ENCODE results near the gene SMIM15. TPM values are rescaled to one million over a fixed set of nuclear protein-coding genes. Genes with fewer than 3 reads are reported as not detected.

SMIM15 gene
- total RNA-seq, 1 experiment from 2014 or later, result 83.9 TPM

DNA sequence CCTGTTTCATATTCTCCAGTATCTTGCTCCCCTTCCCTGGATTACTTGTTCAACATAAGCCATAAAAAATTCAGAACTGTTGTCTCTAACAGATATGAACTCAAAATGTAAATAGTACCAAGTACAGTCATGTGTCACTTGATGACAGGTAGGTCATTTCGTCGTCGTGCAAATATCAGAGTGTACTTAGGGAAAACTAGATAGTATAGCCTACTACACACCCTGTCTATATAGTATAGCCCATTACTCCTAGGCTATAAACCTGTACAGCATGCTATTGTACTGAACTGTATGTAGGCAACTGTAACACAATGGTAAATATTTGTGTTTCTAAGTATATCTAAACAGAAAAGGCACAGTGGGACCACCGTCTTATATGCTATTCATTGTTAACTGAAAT lies 39.1 kb downstream of the SMIM15 start:
- no peaks in the 10 kb centered on the region for H4K20me1 ChIP-seq (ENCODE audit: insufficient read depth)
- intact Hi-C loops (cut with micrococcal nuclease), result no loop called here
- no peaks in the 10 kb centered on the region for H3K9me2 ChIP-seq (ENCODE audit: insufficient read depth)
- no peak overlapping the region for H3K4me3 ChIP-seq (replicated peaks in 1 of 2; ENCODE audit: low read depth in 1 of 2, low read length in 2 of 2)
- ChIA-PET POLR2A (no interaction called here), CTCF (no interaction called here), RAD21 (ENCODE audit: low non-redundant PET in 1 of 2, low total read pairs in 2 of 2, uncharacterized antibody in 2 of 2, unreplicated experiment in 2 of 2) (no interaction called here)
- no peaks in the 10 kb centered on the region for H3K27me3 ChIP-seq (ENCODE audit: insufficient read depth, low read length)
- no peak overlapping the region for H3K27ac ChIP-seq (ENCODE audit: low read depth, low read length)
- H3K9ac ChIP-seq (ENCODE audit: low read length), result no peak overlapping the region
- H2AFZ ChIP-seq (ENCODE audit: low read depth, low read length, poor library complexity, severe bottlenecking), result no peak overlapping the region
- no peak overlapping the region for H3K4me2 ChIP-seq (ENCODE audit: low read length)
- DNase-seq (ENCODE audit: low read depth, low spot score), result no peak
- H3K4me1 ChIP-seq (ENCODE audit: control insufficient read depth in 1 of 2, insufficient read depth in 2 of 2, low read length in 2 of 2), result no peaks in the 10 kb centered on the region
- no peak for TF ChIP-seq JUND (IDR thresholded peaks at IDR 0.05)
- TF ChIP-seq, protein P1, sequence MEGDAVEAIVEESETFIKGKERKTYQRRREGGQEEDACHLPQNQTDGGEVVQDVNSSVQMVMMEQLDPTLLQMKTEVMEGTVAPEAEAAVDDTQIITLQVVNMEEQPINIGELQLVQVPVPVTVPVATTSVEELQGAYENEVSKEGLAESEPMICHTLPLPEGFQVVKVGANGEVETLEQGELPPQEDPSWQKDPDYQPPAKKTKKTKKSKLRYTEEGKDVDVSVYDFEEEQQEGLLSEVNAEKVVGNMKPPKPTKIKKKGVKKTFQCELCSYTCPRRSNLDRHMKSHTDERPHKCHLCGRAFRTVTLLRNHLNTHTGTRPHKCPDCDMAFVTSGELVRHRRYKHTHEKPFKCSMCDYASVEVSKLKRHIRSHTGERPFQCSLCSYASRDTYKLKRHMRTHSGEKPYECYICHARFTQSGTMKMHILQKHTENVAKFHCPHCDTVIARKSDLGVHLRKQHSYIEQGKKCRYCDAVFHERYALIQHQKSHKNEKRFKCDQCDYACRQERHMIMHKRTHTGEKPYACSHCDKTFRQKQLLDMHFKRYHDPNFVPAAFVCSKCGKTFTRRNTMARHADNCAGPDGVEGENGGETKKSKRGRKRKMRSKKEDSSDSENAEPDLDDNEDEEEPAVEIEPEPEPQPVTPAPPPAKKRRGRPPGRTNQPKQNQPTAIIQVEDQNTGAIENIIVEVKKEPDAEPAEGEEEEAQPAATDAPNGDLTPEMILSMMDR (IDR thresholded peaks at IDR 0.05 in 2 of 3, conservative IDR thresholded peaks at IDR 0.05 in 1 of 3; ENCODE audit: borderline replicate concordance in 1 of 3, insufficient read depth in 1 of 3, low read depth in 2 of 3, low read length in 2 of 3), result no peak
- TF ChIP-seq SP1 (IDR thresholded peaks at IDR 0.05; ENCODE audit: low read depth), result no peak
- TF ChIP-seq SRF (IDR thresholded peaks at IDR 0.05; ENCODE audit: low read depth), result no peak
- TF ChIP-seq FOSL1 (IDR thresholded peaks at IDR 0.05; ENCODE audit: low read depth), result no peak
- TF ChIP-seq ZFX (IDR thresholded peaks at IDR 0.05), result no peak
- H3K79me2 ChIP-seq (ENCODE audit: insufficient read depth, low read length), result no peaks in the 10 kb centered on the region
- ATAC-seq, result no peak
- H3K9me3 ChIP-seq (ENCODE audit: control insufficient read depth in 1 of 2, insufficient read depth in 1 of 2, low read depth in 1 of 2, low read length in 2 of 2), result no peaks in the 10 kb centered on the region
- no peaks in the 10 kb centered on the region for H3K36me3 ChIP-seq (ENCODE audit: control insufficient read depth in 1 of 2, insufficient read depth in 2 of 2, low read length in 2 of 2)
- no TSS peak for BruUV-seq (replicated peaks)

DNA sequence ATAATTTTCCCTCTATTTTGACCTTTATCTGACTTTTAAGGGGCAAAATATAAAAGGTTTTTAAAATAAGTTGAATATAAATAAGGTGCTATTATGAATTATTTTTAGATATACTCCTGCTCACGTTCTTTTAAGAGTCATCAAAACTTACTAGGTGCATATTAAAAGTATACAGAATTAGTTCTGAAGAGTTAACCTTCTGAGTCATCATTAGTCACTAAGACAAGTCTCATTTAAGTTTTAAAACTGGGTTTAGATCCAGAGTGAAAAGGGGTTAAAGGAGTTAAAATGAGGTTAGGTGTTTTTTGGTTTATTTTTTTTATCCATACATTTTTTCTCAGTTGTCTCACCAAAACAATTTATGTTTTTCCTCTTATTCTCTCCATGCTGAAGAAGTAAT lies 41.7 kb downstream of the SMIM15 start:
- Histone ChIP-seq H2AFZ (ENCODE audit: low read depth, low read length, poor library complexity, severe bottlenecking) (no peak overlapping the region), H4K20me1 (ENCODE audit: insufficient read depth) (no peaks in the 10 kb centered on the region), H3K27me3 (ENCODE audit: insufficient read depth, low read length) (no peaks in the 10 kb centered on the region), H3K4me3 (replicated peaks in 1 of 2; ENCODE audit: low read depth in 1 of 2, low read length in 2 of 2) (no peak overlapping the region), H3K4me1 (ENCODE audit: control insufficient read depth in 1 of 2, insufficient read depth in 2 of 2, low read length in 2 of 2) (no peaks in the 10 kb centered on the region), H3K36me3 (ENCODE audit: control insufficient read depth in 1 of 2, insufficient read depth in 2 of 2, low read length in 2 of 2) (no peaks in the 10 kb centered on the region), H3K9ac (ENCODE audit: low read length) (no peak overlapping the region), H3K4me2 (ENCODE audit: low read length) (no peak overlapping the region), H3K9me3 (ENCODE audit: control insufficient read depth in 1 of 2, insufficient read depth in 1 of 2, low read depth in 1 of 2, low read length in 2 of 2) (no peaks in the 10 kb centered on the region), H3K9me2 (ENCODE audit: insufficient read depth) (no peaks in the 10 kb centered on the region), H3K27ac (ENCODE audit: low read depth, low read length) (no peak overlapping the region), H3K79me2 (ENCODE audit: insufficient read depth, low read length) (no peaks in the 10 kb centered on the region)
- ATAC-seq (no peak), DNase-seq (ENCODE audit: low read depth, low spot score) (no peak)
- RAD21 ChIA-PET (ENCODE audit: low non-redundant PET in 1 of 2, low total read pairs in 2 of 2, uncharacterized antibody in 2 of 2, unreplicated experiment in 2 of 2), result no interaction called here
- CTCF ChIA-PET, result interaction anchor here (1.3 kb wide), 1 partner anchor 17 kb away, joined by 4 read pairs; no protein-coding TSS in a partner anchor
- intact Hi-C loops (cut with micrococcal nuclease), result no loop called here
- POLR2A ChIA-PET, result no interaction called here
- BruUV-seq (replicated peaks), result no TSS peak
- TF ChIP-seq CBX3 (IDR thresholded peaks at IDR 0.05; ENCODE audit: low read depth) (no peak), FOSL1 (IDR thresholded peaks at IDR 0.05; ENCODE audit: low read depth) (no peak), ZFX (IDR thresholded peaks at IDR 0.05) (no peak), YY1 (IDR thresholded peaks at IDR 0.05; ENCODE audit: extremely low read depth, insufficient replicate concordance, low read depth, low read length) (no peak), POLR2AphosphoS5 (IDR thresholded peaks at IDR 0.05; ENCODE audit: low read depth, low read length) (no peak), SIN3A (IDR thresholded peaks at IDR 0.05; ENCODE audit: low read depth) (no peak), SRF (IDR thresholded peaks at IDR 0.05; ENCODE audit: low read depth) (no peak), SP1 (IDR thresholded peaks at IDR 0.05; ENCODE audit: low read depth) (no peak), EGR1 (IDR thresholded peaks at IDR 0.05; ENCODE audit: low read depth) (no peak), JUND (IDR thresholded peaks at IDR 0.05) (no peak), EZH2phosphoT487 (IDR thresholded peaks at IDR 0.05; ENCODE audit: borderline replicate concordance) (no peak)
- TF ChIP-seq, protein P1 (IDR thresholded peaks at IDR 0.05 in 2 of 3, conservative IDR thresholded peaks at IDR 0.05 in 1 of 3; ENCODE audit: borderline replicate concordance in 1 of 3, insufficient read depth in 1 of 3, low read depth in 2 of 3, low read length in 2 of 3), result no peak
- TF ChIP-seq, protein P2, sequence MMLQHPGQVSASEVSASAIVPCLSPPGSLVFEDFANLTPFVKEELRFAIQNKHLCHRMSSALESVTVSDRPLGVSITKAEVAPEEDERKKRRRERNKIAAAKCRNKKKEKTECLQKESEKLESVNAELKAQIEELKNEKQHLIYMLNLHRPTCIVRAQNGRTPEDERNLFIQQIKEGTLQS (IDR thresholded peaks at IDR 0.05), result no peak

Data from HCT116 (cell line).